ENCODE results near the gene ITGAX. TPM values are rescaled to one million over a fixed set of nuclear protein-coding genes. Genes with fewer than 3 reads are reported as not detected.
"Not testable (repeated sequence)": the region's sequence is repeated elsewhere in the genome, so short reads cannot be mapped to it uniquely, and the experiment has no call there.

Gene ITGAX
- total and polyA plus RNA-seq, 2 donors (not counting 1 experiment from before 2014, with no cell fraction given): under 0.01 TPM; not detected in 1

- Histone ChIP-seq H3K9me3 (ENCODE audit: control insufficient read depth, insufficient read depth, low read depth, low read length) (no peaks in the 10 kb centered on the region), H3K27me3 (ENCODE audit: control insufficient read depth, insufficient read depth, low read length) (peaks cover 10% of the 10 kb centered on the region), H4K20me1 (ENCODE audit: control insufficient read depth, extremely low read depth, insufficient read depth, low read length) (no peaks in the 10 kb centered on the region), H3K36me3 (ENCODE audit: control insufficient read depth, insufficient read depth, low read length) (no peaks in the 10 kb centered on the region), H3K9ac (ENCODE audit: insufficient read depth, low read length) (no peak overlapping the region), H3K4me2 (ENCODE audit: extremely low read depth, insufficient read depth, low read length) (no peak overlapping the region), H3K4me1 (ENCODE audit: control insufficient read depth, extremely low read depth, insufficient read depth, low read length) (no peaks in the 10 kb centered on the region), H2AFZ (ENCODE audit: low read length) (no peak overlapping the region), H3K79me2 (ENCODE audit: control insufficient read depth, insufficient read depth, low read length) (no peaks in the 10 kb centered on the region), H3K4me3 (replicated peaks in 1 of 4; ENCODE audit: control extremely low read depth in 1 of 4, insufficient read depth in 1 of 4, low read depth in 3 of 4, low read length in 4 of 4) (no peak overlapping the region), H3K27ac (ENCODE audit: insufficient read depth, low read length) (no peak overlapping the region)
- no peak for DNase-seq (ENCODE audit: low read depth in 2 of 2)
- TF ChIP-seq EZH2 (IDR thresholded peaks at IDR 0.05; ENCODE audit: low read length, missing control alignments) (no peak), CTCF (conservative IDR thresholded peaks at IDR 0.05 in 1 of 2, IDR thresholded peaks at IDR 0.05 in 1 of 2; ENCODE audit: low read depth in 1 of 2, low read length in 2 of 2) (no peak)
Observed at GRCh38 chr16:31335431-31335830, 19.5 kb upstream of the ITGAX start.

- not testable (repeated sequence) for H3K4me2 ChIP-seq (ENCODE audit: extremely low read depth, insufficient read depth, low read length); H3K9ac ChIP-seq (ENCODE audit: insufficient read depth, low read length); H4K20me1 ChIP-seq (ENCODE audit: control insufficient read depth, extremely low read depth, insufficient read depth, low read length); H2AFZ ChIP-seq (ENCODE audit: low read length); H3K4me3 ChIP-seq (replicated peaks in 1 of 4; ENCODE audit: control extremely low read depth in 1 of 4, insufficient read depth in 1 of 4, low read depth in 3 of 4, low read length in 4 of 4); H3K27me3 ChIP-seq (ENCODE audit: control insufficient read depth, insufficient read depth, low read length); H3K36me3 ChIP-seq (ENCODE audit: control insufficient read depth, insufficient read depth, low read length); H3K27ac ChIP-seq (ENCODE audit: insufficient read depth, low read length); H3K4me1 ChIP-seq (ENCODE audit: control insufficient read depth, extremely low read depth, insufficient read depth, low read length); H3K79me2 ChIP-seq (ENCODE audit: control insufficient read depth, insufficient read depth, low read length); DNase-seq (ENCODE audit: low read depth in 2 of 2); H3K9me3 ChIP-seq (ENCODE audit: control insufficient read depth, insufficient read depth, low read depth, low read length)
Observed at GRCh38 chr16:31338166-31338685, 16.8 kb upstream of the ITGAX start.

GRCh38 chr16:31344712-31345111 lies 10.3 kb upstream of the ITGAX start:
- H3K4me2 ChIP-seq (ENCODE audit: extremely low read depth, insufficient read depth, low read length): no peak overlapping the region
- no peak overlapping the region for H3K4me3 ChIP-seq (replicated peaks in 1 of 4; ENCODE audit: control extremely low read depth in 1 of 4, insufficient read depth in 1 of 4, low read depth in 3 of 4, low read length in 4 of 4)
- no peak overlapping the region for H2AFZ ChIP-seq (ENCODE audit: low read length)
- H3K9ac ChIP-seq (ENCODE audit: insufficient read depth, low read length): no peak overlapping the region
- DNase-seq (ENCODE audit: low read depth in 2 of 2): no peak
- no peaks in the 10 kb centered on the region for H4K20me1 ChIP-seq (ENCODE audit: control insufficient read depth, extremely low read depth, insufficient read depth, low read length)
- no peak overlapping the region for H3K27ac ChIP-seq (ENCODE audit: insufficient read depth, low read length)
- no peaks in the 10 kb centered on the region for H3K27me3 ChIP-seq (ENCODE audit: control insufficient read depth, insufficient read depth, low read length)
- H3K9me3 ChIP-seq (ENCODE audit: control insufficient read depth, insufficient read depth, low read depth, low read length): no peaks in the 10 kb centered on the region
- no peaks in the 10 kb centered on the region for H3K4me1 ChIP-seq (ENCODE audit: control insufficient read depth, extremely low read depth, insufficient read depth, low read length)
- no peaks in the 10 kb centered on the region for H3K36me3 ChIP-seq (ENCODE audit: control insufficient read depth, insufficient read depth, low read length)
- no peaks in the 10 kb centered on the region for H3K79me2 ChIP-seq (ENCODE audit: control insufficient read depth, insufficient read depth, low read length)
- TF ChIP-seq CTCF (conservative IDR thresholded peaks at IDR 0.05 in 1 of 2, IDR thresholded peaks at IDR 0.05 in 1 of 2; ENCODE audit: low read depth in 1 of 2, low read length in 2 of 2) (no peak), EZH2 (IDR thresholded peaks at IDR 0.05; ENCODE audit: low read length, missing control alignments) (no peak)
